ENCODE measurements around the gene BACE2.

DNA sequence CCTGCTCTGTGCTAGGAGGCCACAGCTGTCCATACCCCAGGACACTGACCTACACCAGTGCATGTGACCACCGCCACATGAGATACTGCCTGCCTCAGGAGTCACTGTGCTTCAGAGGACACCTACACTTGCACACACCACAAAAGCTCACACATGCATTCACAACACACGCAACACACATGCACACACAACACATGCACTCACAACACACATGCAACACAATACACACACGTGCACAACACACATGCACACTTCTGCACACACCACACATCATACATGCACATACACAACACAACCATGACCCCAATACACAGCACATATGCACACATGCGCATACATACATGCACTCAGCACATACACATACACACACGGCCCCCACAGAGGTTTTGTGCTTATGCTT is 28.7 kb upstream of the BACE2 start:
- TF ChIP-seq, protein P1, sequence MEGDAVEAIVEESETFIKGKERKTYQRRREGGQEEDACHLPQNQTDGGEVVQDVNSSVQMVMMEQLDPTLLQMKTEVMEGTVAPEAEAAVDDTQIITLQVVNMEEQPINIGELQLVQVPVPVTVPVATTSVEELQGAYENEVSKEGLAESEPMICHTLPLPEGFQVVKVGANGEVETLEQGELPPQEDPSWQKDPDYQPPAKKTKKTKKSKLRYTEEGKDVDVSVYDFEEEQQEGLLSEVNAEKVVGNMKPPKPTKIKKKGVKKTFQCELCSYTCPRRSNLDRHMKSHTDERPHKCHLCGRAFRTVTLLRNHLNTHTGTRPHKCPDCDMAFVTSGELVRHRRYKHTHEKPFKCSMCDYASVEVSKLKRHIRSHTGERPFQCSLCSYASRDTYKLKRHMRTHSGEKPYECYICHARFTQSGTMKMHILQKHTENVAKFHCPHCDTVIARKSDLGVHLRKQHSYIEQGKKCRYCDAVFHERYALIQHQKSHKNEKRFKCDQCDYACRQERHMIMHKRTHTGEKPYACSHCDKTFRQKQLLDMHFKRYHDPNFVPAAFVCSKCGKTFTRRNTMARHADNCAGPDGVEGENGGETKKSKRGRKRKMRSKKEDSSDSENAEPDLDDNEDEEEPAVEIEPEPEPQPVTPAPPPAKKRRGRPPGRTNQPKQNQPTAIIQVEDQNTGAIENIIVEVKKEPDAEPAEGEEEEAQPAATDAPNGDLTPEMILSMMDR (IDR thresholded peaks at IDR 0.05): no peak
- no peak for TF ChIP-seq POLR2A (IDR thresholded peaks at IDR 0.05)

Measured in thyroid gland (tissue), 4 donors.